ENCODE data around the gene TCF15. TPM values are rescaled to one million over a fixed set of nuclear protein-coding genes. Genes with fewer than 3 reads are reported as not detected.

Gene TCF15
- total and polyA plus RNA-seq, 2 of the 13 experiments (the other 11 are each of a cell fraction or from before 2014, with no cell fraction given): not detected

DNA sequence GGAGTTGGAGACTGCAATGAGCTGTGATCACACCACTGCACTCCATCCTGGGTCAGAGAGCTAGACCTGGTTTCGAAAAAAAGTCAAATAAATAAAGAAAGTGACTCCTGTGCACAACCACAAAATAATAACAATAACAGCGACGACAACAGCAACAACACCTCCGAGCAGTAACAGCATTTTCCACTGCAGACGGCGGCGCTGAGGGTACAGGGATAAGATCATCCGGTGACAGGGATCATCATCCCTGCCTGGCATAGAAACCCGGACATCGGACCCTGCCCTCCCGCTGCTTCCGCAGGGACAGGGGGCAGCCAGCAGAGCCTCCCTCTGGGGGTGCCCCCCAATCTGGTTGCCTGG lies 31.4 kb upstream of the TCF15 start (continued):
- TF ChIP-seq, protein P1, sequence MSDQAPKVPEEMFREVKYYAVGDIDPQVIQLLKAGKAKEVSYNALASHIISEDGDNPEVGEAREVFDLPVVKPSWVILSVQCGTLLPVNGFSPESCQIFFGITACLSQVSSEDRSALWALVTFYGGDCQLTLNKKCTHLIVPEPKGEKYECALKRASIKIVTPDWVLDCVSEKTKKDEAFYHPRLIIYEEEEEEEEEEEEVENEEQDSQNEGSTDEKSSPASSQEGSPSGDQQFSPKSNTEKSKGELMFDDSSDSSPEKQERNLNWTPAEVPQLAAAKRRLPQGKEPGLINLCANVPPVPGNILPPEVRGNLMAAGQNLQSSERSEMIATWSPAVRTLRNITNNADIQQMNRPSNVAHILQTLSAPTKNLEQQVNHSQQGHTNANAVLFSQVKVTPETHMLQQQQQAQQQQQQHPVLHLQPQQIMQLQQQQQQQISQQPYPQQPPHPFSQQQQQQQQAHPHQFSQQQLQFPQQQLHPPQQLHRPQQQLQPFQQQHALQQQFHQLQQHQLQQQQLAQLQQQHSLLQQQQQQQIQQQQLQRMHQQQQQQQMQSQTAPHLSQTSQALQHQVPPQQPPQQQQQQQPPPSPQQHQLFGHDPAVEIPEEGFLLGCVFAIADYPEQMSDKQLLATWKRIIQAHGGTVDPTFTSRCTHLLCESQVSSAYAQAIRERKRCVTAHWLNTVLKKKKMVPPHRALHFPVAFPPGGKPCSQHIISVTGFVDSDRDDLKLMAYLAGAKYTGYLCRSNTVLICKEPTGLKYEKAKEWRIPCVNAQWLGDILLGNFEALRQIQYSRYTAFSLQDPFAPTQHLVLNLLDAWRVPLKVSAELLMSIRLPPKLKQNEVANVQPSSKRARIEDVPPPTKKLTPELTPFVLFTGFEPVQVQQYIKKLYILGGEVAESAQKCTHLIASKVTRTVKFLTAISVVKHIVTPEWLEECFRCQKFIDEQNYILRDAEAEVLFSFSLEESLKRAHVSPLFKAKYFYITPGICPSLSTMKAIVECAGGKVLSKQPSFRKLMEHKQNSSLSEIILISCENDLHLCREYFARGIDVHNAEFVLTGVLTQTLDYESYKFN (CRISPR knock-in tag; conservative IDR thresholded peaks at IDR 0.05): peak; percentile 75
- TF ChIP-seq ZNF292 (CRISPR knock-in tag; IDR thresholded peaks at IDR 0.05; ENCODE audit: borderline replicate concordance, low read depth): 0 out of 2 replicates have a peak, but pooled peaks have one; percentile 68
- peak; percentile 75 for TF ChIP-seq XRCC5 (optimal IDR thresholded peaks at IDR 0.05; ENCODE audit: low read length)
- TF ChIP-seq, protein P2, sequence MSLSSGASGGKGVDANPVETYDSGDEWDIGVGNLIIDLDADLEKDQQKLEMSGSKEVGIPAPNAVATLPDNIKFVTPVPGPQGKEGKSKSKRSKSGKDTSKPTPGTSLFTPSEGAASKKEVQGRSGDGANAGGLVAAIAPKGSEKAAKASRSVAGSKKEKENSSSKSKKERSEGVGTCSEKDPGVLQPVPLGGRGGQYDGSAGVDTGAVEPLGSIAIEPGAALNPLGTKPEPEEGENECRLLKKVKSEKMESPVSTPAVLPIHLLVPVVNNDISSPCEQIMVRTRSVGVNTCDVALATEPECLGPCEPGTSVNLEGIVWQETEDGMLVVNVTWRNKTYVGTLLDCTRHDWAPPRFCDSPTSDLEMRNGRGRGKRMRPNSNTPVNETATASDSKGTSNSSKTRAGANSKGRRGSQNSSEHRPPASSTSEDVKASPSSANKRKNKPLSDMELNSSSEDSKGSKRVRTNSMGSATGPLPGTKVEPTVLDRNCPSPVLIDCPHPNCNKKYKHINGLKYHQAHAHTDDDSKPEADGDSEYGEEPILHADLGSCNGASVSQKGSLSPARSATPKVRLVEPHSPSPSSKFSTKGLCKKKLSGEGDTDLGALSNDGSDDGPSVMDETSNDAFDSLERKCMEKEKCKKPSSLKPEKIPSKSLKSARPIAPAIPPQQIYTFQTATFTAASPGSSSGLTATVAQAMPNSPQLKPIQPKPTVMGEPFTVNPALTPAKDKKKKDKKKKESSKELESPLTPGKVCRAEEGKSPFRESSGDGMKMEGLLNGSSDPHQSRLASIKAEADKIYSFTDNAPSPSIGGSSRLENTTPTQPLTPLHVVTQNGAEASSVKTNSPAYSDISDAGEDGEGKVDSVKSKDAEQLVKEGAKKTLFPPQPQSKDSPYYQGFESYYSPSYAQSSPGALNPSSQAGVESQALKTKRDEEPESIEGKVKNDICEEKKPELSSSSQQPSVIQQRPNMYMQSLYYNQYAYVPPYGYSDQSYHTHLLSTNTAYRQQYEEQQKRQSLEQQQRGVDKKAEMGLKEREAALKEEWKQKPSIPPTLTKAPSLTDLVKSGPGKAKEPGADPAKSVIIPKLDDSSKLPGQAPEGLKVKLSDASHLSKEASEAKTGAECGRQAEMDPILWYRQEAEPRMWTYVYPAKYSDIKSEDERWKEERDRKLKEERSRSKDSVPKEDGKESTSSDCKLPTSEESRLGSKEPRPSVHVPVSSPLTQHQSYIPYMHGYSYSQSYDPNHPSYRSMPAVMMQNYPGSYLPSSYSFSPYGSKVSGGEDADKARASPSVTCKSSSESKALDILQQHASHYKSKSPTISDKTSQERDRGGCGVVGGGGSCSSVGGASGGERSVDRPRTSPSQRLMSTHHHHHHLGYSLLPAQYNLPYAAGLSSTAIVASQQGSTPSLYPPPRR (CRISPR knock-in tag; IDR thresholded peaks at IDR 0.05; ENCODE audit: borderline replicate concordance): peak; percentile 28; the same call in 1 of the 2 replicates
- TF ChIP-seq ZNF232 (CRISPR knock-in tag; IDR thresholded peaks at IDR 0.05; ENCODE audit: borderline replicate concordance): no peak; the same call in 1 of the 2 replicates
- peak; percentile 37 for TF ChIP-seq PHF5A (CRISPR knock-in tag; IDR thresholded peaks at IDR 0.05; ENCODE audit: low read depth, unreplicated experiment)
- no peak for TF ChIP-seq DMAP1 (CRISPR knock-in tag; IDR thresholded peaks at IDR 0.05)
- TF ChIP-seq HNRNPUL1 (IDR thresholded peaks at IDR 0.05; ENCODE audit: low read depth, low read length): no peak
- TF ChIP-seq LCORL (IDR thresholded peaks at IDR 0.05): no peak
- TF ChIP-seq LCORL (CRISPR knock-in tag; IDR thresholded peaks at IDR 0.05): peak; percentile 87
- TF ChIP-seq ZNF224 (CRISPR knock-in tag; IDR thresholded peaks at IDR 0.05): no peak
- no peak for TF ChIP-seq GZF1 (CRISPR knock-in tag; IDR thresholded peaks at IDR 0.05)
- TF ChIP-seq, protein P3, sequence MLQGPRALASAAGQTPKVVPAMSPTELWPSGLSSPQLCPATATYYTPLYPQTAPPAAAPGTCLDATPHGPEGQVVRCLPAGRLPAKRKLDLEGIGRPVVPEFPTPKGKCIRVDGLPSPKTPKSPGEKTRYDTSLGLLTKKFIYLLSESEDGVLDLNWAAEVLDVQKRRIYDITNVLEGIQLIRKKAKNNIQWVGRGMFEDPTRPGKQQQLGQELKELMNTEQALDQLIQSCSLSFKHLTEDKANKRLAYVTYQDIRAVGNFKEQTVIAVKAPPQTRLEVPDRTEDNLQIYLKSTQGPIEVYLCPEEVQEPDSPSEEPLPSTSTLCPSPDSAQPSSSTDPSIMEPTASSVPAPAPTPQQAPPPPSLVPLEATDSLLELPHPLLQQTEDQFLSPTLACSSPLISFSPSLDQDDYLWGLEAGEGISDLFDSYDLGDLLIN (CRISPR knock-in tag; IDR thresholded peaks at IDR 0.05; ENCODE audit: borderline replicate concordance): no peak
- TF ChIP-seq ESRRA (CRISPR knock-in tag; IDR thresholded peaks at IDR 0.05; ENCODE audit: low read depth): peak; percentile 71; the same call in 1 of the 2 replicates
- TF ChIP-seq SP4 (CRISPR knock-in tag; IDR thresholded peaks at IDR 0.05): no peak
- peak; percentile 60; the same call in 1 of the 2 replicates for TF ChIP-seq RARA (CRISPR knock-in tag; IDR thresholded peaks at IDR 0.05)
- TF ChIP-seq KDM2A (CRISPR knock-in tag; IDR thresholded peaks at IDR 0.05; ENCODE audit: borderline replicate concordance, low read depth): peak; percentile 38; the same call in 1 of the 2 replicates
- TF ChIP-seq, protein P4, sequence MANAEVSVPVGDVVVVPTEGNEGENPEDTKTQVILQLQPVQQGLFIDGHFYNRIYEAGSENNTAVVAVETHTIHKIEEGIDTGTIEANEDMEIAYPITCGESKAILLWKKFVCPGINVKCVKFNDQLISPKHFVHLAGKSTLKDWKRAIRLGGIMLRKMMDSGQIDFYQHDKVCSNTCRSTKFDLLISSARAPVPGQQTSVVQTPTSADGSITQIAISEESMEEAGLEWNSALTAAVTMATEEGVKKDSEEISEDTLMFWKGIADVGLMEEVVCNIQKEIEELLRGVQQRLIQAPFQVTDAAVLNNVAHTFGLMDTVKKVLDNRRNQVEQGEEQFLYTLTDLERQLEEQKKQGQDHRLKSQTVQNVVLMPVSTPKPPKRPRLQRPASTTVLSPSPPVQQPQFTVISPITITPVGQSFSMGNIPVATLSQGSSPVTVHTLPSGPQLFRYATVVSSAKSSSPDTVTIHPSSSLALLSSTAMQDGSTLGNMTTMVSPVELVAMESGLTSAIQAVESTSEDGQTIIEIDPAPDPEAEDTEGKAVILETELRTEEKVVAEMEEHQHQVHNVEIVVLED (CRISPR knock-in tag; IDR thresholded peaks at IDR 0.05; ENCODE audit: borderline replicate concordance): no peak
- peak; percentile 79 for TF ChIP-seq MAZ (IDR thresholded peaks at IDR 0.05; ENCODE audit: borderline replicate concordance, low read depth, low read length)
- TF ChIP-seq MAZ (CRISPR knock-in tag; IDR thresholded peaks at IDR 0.05; ENCODE audit: low read depth): no peak

Data from HepG2 (cell line).